ENCODE measurements around the gene DFFA.

- TF ChIP-seq CTCF (IDR thresholded peaks at IDR 0.05) (no peak), ZNF138 (CRISPR knock-in tag; conservative IDR thresholded peaks at IDR 0.05) (no peak), SP1 (CRISPR knock-in tag; conservative IDR thresholded peaks at IDR 0.05) (no peak), ZNF121 (CRISPR knock-in tag; IDR thresholded peaks at IDR 0.05) (no peak), E2F5 (CRISPR knock-in tag; IDR thresholded peaks at IDR 0.05) (no peak), ZNF281 (CRISPR knock-in tag; IDR thresholded peaks at IDR 0.05) (no peak), NFYB (CRISPR knock-in tag; conservative IDR thresholded peaks at IDR 0.05; ENCODE audit: low read depth) (no peak), E2F1 (CRISPR knock-in tag; IDR thresholded peaks at IDR 0.05) (no peak), MYBL2 (CRISPR knock-in tag; IDR thresholded peaks at IDR 0.05) (no peak), ZBTB21 (CRISPR knock-in tag; IDR thresholded peaks at IDR 0.05; ENCODE audit: borderline replicate concordance) (no peak), ATF6 (CRISPR knock-in tag; IDR thresholded peaks at IDR 0.05) (no peak), ATF2 (CRISPR knock-in tag; IDR thresholded peaks at IDR 0.05; ENCODE audit: borderline replicate concordance, low read depth) (no peak)
Observed at GRCh38 chr1:10504249-10504648, 31.9 kb upstream of the DFFA start.

Measured in WTC11 (cell line).